HG02759 (cell line): ENCODE results near the gene WSCD2.

Experiments used
- ATAC-seq: cut with Tn5 transposase; IDR thresholded peaks from one replicate; pipeline ENCODE4 v1.9.1; 2021; ENCODE audit warnings: mild to moderate bottlenecking, moderate library complexity; ENCODE audit not compliant: unreplicated experiment

WSCD2 gene

DNA sequence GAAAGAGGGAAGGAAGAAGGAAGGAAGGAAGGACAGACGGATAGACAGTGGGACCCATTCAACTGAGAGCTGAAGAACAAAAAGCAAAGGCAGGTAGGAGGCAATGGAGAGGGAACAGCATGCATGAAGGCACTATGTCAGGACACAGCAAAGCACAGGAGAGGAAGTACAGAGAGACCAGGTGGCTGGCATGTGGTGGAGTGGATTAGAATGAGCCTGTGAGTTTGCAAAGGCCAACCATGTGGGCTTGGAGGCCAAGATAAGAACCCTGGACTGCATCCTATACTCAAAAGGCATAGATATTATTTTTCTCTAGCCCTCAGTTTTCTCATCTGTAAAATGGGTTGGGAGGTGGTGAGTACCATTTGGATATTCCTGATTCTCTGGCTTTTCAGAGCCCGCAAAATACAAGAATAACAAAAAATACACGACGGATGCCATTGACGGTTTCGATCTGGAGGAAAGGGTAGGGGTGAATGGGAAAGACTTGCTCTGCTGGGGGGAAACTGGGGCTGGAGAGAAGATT lies 102.9 kb downstream of the WSCD2 start:
- no peak for ATAC-seq

DNA sequence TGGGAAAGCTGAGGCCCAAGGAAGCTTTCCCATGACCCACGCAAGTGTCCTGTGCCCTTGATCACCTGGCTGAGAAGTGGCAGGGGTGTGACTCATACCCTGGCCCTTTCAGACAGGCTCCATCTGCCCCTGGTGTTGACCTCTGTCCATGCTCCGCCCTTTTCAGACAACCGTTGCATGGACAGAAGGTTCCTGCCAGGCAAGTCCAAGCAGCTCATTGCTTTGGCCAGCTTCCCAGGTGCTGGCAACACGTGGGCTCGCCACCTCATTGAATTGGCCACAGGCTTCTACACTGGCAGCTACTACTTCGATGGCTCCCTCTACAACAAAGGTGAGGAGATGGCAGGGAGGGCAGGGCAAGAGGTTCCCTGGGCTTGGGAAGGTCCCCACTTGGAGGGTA lies 103.5 kb downstream of the WSCD2 start:
- ATAC-seq: no peak

GRCh38 chr12:108234158-108234557 lies 105.1 kb downstream of the WSCD2 start:
- no peak for ATAC-seq

DNA sequence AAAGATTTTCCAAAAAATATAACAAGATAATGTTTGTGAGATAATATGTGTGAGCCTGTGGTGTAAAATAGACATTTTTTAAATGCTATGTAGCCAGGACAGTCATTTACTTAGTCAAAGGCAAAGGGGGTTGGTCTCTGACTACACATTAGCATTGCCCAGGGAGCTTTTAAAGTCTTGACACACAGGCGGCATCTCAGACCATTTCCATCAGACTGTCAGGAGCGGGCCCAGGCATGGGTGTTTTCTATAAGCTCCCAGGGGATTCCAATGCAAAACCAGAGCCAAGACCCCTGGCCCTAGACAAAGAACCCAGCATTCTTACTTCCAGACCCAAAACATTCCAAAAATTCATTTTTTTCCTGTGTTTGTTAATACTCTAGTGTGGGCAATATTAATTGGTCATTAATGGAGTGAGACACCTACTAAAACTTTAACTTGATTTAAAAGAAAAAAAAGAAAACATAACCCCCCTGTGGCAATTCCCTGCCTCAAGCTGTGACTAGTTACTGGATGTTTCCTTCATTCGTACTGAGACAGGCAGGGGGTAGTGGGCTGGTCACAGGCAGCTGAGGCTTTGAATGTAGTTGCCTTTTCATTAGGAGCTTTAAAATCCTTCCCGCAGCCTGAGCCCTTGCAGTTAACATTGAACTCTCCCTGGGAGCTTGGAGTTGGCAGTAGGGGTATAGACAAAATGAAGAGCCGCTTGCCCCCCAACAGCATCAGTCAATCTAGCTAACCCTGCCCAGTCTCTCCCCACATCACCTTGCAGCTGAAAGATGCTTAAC lies 106.3 kb downstream of the WSCD2 start:
- no peak for ATAC-seq

DNA sequence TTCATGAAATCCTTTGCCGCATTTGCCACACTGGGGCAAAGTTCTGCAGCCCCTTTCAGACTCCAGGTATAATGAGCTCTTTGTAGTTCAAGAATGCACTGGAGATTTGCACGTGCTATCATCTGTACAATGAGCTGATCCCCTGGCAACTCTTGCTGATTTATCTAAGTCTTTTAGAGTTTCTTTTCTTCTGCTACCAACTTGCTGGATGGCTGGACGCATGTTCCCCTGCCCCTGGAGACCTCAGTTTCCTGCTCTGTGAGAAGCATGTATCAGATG lies 106.8 kb downstream of the WSCD2 start:
- ATAC-seq: no peak

- ATAC-seq: no peak
Measured at GRCh38 chr12:108236366-108236765, 107.3 kb downstream of the WSCD2 start.

DNA sequence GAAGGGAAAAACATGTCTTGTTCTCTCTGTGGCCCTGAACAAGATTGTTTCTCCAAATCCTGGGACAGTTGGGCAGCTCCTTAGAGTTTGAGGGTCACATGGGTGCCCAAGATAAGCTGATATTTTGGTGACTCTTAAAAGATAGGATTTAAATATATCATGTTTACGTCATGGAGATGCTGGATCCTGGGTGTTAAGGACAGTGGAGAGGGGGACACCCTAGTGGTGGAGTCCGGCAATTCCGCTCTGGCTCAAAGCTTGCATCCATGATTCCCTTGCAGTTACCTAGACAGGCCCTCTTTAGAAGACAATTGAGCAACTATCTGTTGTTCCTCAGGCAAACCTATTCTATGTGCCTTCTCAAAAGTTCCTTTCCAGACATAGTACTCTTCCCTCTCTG lies 108.2 kb downstream of the WSCD2 start:
- no peak for ATAC-seq

DNA sequence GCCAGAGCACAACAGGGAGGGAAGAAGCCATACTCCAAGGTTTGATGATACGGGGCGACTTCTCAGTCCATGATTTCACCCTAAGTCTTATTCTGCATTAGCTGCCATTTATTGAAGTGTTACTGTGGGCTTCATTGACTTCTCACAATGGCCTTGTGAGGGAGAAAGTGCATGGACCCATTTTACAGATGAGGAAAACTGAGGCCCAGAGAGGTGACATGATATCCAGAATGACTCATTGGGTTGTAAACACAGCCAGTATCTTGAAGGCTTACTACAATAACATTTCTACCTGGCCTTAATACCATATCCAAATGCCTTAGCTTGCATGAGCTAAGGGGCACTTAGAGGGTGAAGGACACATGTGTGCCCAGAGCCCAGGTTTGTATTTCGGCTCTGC lies 109.4 kb downstream of the WSCD2 start:
- no peak for ATAC-seq

DNA sequence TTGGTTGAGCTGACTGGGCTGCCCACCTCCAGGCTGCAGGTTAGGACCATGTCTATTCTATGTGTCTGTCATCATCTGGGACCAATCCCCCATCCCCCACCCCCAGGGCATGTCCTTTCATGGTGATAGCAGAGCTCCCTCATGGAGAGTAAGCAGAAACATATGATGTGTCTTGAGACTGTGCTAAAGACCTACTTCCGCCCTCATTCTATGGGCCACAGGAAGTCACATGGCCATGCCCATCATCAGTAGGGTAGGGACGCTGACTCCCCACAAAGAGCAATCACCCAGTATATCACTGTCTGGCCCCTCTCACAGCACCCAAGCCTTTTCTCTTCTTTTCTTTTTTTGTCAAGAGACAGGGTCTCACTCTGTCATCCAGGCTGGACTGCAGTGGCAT lies 110.3 kb downstream of the WSCD2 start:
- no peak for ATAC-seq

GRCh38 chr12:108240027-108240785 lies 111.1 kb downstream of the WSCD2 start:
- ATAC-seq: no peak

DNA sequence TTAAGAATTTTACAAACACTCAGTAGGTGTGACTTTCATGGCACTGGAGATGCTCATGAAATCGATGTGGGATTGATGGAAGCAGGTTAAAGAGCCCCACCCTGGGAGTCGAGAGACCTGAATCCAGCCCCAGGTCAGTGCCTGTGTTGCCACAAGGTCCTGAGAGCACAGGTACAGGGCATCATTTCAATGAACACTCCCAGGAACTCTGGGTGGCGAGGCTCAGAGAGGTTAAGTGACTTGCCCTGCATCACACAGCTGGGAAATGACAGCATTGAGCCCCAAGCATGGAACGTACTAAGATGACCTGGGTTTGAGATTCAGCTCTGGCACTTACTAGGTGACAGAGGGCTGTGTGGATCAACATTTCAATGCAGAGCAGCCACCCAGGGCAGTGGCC lies 111.8 kb downstream of the WSCD2 start:
- ATAC-seq: no peak

DNA sequence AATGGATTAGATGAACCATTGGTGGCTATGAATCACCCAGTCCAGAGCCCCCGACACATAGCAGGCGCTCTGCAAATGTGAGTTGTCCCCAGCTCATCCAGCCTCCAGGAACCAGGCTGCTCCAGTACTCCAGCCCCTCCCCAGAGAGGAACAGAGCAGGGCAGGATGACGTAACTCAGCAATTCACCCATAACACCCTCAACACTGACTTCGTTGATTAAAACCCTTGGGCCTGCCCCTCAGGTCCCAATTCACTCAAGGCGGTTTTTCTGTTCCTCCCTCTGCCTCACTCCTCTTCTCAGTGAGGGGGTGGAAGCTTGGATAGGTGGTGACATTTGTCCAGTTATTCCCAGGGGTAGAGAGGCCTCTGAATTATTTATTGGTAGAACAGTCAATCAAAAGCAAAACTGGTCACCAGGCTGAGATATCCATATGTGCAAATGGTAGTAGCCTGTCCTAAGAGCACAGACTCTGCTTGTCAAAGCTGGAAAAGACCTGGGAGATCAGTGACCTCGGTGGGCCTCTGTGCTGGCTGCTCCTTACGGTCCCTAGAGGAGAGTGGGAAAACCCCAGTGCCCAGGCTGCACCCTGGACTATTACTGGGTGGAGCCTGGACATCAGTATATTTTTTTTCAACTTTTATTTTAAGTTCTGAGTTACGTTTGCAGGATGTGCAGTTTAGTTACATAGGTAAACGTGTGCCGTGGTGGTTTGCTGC lies 113.1 kb downstream of the WSCD2 start:
- ATAC-seq: no peak

DNA sequence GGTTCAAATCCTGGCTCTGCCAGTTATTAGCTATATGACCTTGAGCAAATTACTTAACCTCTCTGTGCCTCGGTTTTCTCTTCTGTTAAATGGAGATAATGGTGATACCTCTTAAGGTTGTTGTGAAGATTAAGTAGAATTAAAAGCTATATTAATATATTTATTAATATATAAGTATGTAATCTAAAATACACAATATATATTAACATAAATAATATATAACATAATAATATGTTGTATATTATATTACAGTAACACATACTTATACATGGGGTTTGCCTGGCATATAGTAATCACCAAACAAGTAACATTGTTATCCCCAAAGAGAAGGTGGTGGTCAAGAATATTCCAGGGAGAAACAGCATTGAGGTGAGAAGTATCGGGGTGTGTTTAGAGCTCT lies 118.0 kb downstream of the WSCD2 start:
- ATAC-seq: no peak

DNA sequence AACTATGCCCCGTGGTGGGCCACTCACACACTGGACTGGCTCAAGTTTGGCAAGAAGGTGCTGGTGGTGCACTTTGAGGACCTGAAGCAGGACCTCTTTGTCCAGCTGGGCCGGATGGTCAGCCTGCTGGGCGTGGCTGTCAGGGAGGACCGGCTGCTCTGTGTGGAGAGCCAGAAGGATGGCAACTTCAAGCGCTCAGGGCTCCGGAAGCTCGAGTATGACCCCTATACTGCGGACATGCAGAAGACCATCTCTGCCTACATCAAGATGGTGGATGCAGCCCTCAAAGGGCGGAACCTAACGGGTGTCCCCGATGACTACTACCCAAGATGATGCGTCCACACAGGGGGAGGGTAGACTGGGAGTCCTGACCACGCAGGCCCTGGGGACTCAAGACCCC lies 118.9 kb downstream of the WSCD2 start:
- ATAC-seq: no peak

DNA sequence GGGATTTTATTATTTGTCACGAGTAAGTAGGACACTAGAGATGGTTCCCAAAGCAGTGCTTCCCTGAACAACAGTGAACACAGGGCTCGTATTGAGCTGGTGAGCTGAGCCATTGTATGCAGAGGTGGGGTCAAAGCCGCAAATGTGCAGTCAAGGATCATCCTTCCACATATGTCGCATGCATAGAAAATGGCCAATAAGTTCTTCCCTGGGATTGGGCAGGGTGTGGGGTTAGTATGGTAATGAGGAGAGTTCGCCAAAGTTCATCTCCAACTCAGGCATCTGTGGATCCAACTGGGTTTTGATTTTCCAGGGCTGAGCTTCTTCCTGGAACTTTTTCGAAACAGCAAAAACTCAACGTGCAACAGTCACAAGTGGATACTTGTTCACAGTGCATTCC lies 123.4 kb downstream of the WSCD2 start:
- ATAC-seq: no peak

- ATAC-seq: no peak
Measured at GRCh38 chr12:108253540-108253939, 124.5 kb downstream of the WSCD2 start.

DNA sequence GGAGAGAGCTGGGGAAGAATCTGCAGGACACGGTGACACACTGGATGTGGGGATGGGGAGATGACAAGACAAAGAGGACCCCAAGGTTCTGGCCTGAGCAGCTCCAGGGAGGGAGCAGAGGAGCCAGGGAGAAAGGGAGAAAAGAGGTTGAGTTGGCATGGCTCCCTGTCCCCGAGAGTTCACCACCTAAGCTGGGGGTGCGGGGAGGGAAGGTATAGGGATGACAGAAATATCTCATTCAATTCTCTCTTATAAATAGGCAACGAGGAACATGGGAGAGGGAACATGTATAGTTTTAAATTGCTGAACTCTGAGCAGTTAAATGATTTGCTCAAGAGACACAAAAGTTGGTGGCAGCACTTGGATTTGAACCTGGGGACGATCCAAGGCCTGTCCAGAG lies 124.9 kb downstream of the WSCD2 start:
- no peak for ATAC-seq

DNA sequence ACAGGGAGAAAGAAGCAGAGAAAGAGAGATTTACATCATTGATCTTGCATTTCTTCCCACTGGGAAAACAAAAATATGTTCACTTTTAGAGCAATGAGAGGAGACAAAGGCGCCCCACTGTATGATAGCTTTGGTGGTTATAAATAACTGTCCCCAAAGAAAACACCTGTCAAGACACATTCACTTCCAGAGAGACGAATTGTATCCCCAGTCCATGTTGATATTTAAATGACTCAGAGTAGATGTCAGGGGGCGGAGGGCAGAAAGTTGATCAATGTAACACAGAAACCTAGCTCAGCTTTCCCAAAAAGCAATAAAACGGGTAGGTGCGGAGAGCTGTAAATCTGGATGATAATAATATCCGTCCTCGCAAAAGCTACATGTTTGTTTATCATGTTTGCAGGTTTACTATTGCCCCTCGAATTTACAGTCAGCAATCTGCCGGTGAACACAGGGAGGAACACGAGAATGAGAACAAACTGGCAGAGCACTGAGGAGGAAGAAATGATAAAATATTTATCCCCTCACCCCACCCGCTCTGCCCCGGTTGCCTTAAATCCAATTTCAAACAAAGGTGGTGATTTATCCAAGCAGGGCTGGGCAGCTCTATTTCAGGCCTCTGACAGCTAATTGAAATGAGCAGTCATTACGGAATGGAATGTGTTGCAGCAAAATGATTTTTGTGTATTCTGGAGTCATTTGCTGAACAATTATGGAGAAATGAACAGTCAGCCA lies 125.6 kb downstream of the WSCD2 start:
- no peak for ATAC-seq

DNA sequence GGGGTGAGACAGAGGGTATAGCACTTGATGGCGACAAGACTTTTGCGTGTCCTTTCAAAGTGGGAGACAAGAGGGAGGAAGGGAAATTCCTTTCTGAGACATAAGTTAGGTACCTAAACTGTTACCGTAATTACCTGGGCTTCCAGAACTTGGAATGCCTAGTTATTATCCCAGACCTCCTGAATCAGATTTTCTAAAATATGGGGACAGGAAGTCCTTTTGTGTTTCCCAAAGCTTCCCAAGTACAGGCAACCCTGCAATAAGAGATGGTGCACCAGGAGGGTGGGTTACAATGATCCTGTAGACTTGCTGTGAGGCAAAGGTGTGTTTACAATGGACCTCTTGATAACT lies 126.1 kb downstream of the WSCD2 start:
- no peak for ATAC-seq

DNA sequence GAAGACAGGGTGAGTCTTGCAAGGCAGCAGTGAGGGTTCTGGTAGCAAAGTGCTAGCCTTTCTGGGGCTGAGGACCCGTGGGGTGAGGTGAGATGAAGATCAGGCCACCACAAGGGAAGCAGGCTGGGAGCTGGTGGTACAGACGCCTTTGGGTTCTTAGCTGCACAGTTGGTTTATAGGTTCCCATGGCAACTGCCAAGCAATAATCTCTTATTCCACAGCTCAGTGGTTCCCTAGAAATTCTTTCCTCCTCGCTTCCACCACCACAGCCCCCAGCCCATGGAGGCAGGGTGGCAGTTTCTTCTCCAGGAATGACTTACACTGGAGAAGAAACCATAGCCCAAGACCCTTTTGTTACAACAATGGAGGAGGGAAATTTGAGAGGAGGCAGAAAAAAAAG lies 127.9 kb downstream of the WSCD2 start:
- ATAC-seq: no peak

- no peak for ATAC-seq
Measured at GRCh38 chr12:108257610-108258106, 128.6 kb downstream of the WSCD2 start.
